ENCODE results near the gene PUS7.

DNA sequence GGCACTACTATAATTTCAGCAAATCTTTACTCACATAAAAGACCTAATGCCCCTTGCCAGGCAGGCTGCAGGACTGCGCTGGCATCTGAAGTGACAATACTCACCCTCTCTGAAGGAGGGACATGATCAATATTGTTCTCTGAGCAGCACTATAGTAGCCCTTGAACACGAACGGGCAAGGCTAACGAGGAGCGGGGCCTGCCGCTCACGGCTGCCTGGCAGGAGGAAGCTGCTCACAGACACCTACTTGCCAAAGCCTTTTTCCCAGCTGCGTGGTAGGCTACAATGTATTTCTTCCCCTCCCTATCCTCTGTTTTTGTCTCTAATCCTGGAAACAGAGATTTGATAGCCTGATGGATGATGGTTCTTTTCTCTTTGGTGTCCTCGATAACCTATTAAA is 19.9 kb downstream of the PUS7 start:
- TF ChIP-seq, protein P1, sequence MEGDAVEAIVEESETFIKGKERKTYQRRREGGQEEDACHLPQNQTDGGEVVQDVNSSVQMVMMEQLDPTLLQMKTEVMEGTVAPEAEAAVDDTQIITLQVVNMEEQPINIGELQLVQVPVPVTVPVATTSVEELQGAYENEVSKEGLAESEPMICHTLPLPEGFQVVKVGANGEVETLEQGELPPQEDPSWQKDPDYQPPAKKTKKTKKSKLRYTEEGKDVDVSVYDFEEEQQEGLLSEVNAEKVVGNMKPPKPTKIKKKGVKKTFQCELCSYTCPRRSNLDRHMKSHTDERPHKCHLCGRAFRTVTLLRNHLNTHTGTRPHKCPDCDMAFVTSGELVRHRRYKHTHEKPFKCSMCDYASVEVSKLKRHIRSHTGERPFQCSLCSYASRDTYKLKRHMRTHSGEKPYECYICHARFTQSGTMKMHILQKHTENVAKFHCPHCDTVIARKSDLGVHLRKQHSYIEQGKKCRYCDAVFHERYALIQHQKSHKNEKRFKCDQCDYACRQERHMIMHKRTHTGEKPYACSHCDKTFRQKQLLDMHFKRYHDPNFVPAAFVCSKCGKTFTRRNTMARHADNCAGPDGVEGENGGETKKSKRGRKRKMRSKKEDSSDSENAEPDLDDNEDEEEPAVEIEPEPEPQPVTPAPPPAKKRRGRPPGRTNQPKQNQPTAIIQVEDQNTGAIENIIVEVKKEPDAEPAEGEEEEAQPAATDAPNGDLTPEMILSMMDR (IDR thresholded peaks at IDR 0.05): no peak
- TF ChIP-seq ZFX (IDR thresholded peaks at IDR 0.05; ENCODE audit: borderline replicate concordance): no peak
